HG02588 (cell line): ENCODE data around the gene CPO.

Experiments used
- ATAC-seq: cut with Tn5 transposase; IDR thresholded peaks from one replicate; pipeline ENCODE4 v1.9.1; 2021; ENCODE audit warnings: mild to moderate bottlenecking, moderate library complexity; ENCODE audit not compliant: unreplicated experiment

The CPO gene

GRCh38 chr2:206970589-206971360 is 31.5 kb downstream of the CPO start:
- ATAC-seq = no peak

GRCh38 chr2:206971805-206972204 is 32.5 kb downstream of the CPO start:
- ATAC-seq = no peak

DNA sequence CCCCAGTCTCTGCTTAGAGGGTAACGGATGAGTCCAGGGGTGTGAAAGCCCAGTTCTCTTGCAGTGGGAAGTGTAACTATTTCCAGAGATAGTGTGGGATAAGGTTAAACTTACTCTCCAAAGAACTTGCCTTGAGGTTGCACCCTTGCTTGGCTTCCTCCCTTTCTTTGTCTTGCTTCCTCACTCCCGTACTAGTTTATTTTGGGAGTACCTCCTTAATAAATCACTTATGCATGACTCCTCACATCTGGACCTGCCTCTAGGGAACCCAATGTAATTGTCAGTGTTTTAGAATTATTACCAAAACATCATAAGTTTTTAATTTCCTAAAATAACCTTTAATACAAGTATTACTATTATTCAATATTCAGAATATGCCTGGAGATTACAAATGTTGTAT is 35.2 kb downstream of the CPO start:
- no peak for ATAC-seq

- ATAC-seq = no peak
Measured at GRCh38 chr2:206978746-206979145, 39.4 kb downstream of the CPO start.

DNA sequence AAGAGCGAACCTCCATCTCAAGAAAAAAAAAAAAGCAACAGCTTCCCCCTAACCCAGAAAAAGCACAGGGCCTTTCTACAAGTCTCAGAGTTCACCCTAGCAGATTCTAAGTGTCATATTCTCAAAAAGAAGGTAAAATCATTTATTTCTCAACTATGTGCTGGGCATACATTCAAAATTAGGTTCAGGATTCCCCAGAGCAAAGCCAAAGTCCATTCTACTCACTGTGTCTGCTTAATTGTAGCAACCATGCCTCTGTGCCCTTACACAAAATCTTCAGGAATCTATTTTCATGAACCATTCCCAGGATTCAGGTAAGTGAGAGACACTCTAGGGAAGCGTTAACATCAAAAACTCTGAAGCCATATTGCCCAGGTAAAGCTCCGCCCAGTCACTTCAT is 40.0 kb downstream of the CPO start:
- no peak for ATAC-seq

GRCh38 chr2:206979922-206980321 is 40.6 kb downstream of the CPO start:
- no peak for ATAC-seq

GRCh38 chr2:206980413-206980812 is 41.1 kb downstream of the CPO start:
- no peak for ATAC-seq

- no peak for ATAC-seq
Measured at GRCh38 chr2:206981086-206981674, 41.9 kb downstream of the CPO start.

- no peak for ATAC-seq
Measured at GRCh38 chr2:206981739-206982340, 42.5 kb downstream of the CPO start.

GRCh38 chr2:206982360-206982955 is 43.1 kb downstream of the CPO start:
- ATAC-seq = no peak

DNA sequence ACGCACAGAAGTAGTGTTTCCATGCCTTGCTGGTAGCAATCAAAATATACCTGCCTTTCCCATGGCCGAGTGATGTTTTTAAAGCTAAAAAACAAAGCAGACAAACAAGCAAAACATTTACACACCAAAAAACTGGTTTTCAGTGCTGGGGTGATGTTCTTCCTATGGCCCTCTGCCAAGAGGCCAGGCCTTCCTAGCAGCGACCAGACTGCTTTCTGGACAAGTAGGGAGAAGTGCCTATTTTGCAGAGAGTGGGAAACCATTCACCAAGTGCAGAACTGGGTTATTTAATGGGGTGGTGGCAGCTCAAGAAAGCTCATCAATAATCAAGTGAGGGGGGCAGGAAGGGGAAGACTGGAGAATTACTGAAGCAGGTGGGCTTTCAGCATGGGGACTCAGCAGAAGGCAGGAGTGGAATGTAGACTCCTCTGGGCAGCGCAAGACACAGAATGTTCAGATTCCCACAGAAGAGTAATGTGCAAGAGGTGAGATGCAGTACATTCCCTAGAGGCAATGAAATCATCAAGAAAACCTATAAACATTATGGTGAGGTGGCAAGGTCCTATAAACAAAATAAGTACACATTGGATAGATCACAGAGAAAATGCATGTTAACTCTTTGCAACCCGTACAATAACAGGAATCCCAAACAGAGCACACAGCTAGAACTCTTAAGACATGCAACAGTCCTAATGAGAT is 44.0 kb downstream of the CPO start:
- no peak for ATAC-seq

DNA sequence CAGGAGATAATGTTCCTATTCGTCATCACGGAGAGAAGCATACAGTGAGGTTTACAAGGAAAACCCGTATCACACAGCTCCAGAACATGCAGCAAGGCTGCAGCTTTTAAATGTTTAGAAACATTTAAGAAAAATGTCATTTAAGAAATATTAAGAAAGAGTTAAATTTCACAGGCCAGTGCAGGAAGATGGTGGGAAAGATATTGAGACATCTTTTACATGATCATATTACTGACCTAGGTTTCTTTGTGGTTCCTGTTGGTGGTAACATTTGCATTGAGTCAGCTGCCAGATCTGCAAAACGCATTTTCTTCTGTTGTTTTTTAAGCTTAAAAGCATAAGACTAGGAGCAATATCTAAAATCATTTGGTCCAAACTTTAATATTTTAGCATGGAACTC is 44.9 kb downstream of the CPO start:
- ATAC-seq = no peak

DNA sequence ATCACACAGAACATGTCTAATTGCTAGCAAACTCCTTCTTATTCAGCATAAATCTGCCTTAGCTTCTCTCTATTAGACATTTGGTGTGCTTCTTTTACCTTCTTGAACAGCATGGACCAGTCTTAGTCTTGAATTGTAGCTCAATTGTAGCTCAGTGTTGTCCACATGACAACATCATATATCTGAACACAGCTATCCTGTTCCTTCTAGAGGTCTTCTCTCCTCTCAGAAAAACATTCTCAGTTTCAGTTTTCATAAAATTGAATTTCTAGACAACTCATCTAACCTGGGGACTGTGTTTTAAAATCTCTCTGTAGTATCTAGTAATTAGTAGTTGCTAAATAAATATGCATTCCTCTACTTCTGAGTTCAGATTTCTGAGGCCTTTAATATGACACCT is 47.6 kb downstream of the CPO start:
- ATAC-seq = no peak

DNA sequence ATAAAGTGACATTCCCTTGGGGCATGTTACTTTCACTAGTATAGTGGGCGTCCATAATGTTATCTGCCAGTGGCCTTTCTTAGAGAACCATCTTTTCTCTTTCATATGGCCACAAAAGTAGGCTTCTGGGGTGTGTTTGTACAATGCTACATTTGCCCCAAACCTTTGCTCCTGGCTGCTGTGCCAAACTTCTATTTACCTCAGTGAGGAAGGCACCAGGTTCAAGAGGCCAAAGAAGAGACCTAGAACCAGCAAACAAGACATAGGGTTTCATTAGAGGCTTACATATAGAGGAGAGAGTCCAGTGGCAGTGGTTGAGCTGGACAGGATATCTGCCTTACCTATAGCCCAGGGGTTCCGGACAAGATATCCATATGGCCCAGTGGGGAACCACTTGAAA is 48.5 kb downstream of the CPO start:
- no peak for ATAC-seq

DNA sequence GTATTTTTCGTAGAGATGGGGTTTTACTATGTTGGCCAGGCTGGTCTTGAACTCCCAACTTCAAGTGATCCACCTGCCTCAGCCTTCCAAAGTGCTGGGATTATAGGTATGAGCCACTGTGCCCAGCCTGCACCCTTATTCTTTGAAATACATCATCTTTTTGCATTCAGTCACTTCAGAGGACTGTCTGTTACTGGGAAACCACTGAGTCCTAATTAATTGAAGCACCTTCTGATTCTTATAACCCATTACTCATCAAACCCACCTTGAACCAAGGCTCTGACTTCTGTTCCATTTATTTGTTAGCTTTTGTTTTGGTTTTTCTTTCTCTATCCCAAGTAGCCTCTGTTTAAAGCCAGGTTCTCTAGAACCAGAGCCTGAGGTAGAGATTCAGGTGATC is 49.6 kb downstream of the CPO start:
- ATAC-seq = no peak

GRCh38 chr2:206989311-206989710 is 50.0 kb downstream of the CPO start:
- peak; percentile 78 for ATAC-seq

- ATAC-seq = no peak
Measured at GRCh38 chr2:206990360-206990759, 51.0 kb downstream of the CPO start.

GRCh38 chr2:206991070-206991469 is 51.8 kb downstream of the CPO start:
- no peak for ATAC-seq

DNA sequence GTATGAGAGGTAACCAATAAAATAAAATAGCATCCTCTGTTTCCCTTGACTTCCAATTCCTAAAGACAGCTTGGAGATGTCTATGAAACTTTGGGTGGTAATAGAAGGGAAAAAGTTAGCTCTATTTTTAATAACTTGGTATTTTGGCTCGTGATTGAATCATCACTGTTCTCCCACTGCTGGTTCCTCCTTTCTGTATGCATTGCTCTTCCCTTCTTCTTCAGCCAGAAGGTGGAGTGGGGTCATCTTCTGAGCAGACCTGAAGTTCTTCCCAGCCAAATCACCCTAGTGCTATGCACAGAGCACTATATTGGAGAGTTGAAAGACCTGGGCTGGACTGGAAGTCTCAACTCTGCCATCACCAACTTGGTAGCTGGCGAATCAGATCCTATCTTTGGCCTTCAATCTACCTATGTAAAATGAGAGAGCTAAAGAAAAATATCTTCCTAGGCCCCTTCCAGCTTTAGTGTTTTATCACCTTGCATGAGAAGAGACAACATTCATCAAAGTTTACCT is 54.1 kb downstream of the CPO start:
- ATAC-seq = no peak

DNA sequence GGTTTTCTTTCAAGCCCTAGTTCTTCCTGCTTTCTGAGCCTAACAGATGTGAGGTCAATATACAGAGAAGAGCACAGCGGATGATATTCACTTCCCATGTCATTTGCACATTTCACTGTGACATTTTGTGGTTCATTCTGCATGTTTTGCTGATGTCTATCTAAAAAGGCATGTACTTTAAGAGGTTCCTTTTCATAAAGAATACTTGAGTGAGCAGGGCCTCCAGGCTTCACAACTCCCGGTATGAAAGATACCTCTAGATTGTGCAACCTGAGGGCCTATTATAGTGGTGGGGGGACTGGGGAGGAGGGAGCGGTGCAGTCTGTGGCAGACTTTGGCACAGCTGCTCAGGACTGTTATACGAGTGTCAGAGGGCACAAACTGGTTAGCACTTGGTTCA is 54.6 kb downstream of the CPO start:
- ATAC-seq = no peak

DNA sequence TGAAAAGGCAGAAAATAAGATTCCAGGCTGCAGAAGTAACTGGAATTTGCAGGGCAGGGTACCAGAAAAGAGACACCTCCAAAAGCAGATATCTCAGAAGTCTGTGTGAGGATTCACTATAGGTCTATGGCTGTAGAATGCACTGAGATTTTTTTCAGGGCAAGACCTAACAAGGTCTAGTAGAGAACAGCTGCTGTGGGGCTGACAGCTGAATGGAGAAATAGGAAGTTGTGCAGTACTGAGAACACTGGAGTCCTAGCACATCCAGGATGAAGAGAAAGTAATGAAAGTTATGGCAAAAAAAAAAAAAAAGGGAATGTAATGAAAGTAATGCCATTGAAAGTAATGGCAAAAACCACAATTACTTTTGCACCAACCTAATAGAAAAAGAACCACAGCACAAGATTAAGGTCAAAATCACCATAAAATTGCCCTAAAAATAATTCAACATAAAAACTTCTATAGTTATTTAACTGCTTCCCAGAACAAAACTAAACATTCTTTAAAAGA is 57.3 kb downstream of the CPO start:
- no peak for ATAC-seq
